Measurements from ENCODE around the gene LAMC2. TPM values are rescaled to one million over a fixed set of nuclear protein-coding genes. Genes with fewer than 3 reads are reported as not detected.

LAMC2 gene
- total RNA-seq, 1 experiment from 2014 or later: 884 TPM

GRCh38 chr1:183195142-183195574 lies 9.1 kb downstream of the LAMC2 start:
- H3K27ac Mint-ChIP-seq (ENCODE audit: low read depth, unreplicated experiment): peak overlapping the region; percentile 87
- no peak for TF ChIP-seq CTCF (IDR thresholded peaks at IDR 0.05; ENCODE audit: unreplicated experiment)
- POLR2A ChIA-PET: interaction anchor here (0.8 to 4.7 kb wide), 12 partner anchors 8 to 355 kb away, joined by 3 to 50 read pairs (median 4); partner anchors contain the start of gene LAMC2
- peaks cover 51% of the 10 kb centered on the region for H3K36me3 Mint-ChIP-seq (ENCODE audit: insufficient read depth, unreplicated experiment)
- intact Hi-C loops (cut with micrococcal nuclease): no loop called here
- no peak overlapping the region for H3K4me3 Mint-ChIP-seq (ENCODE audit: unreplicated experiment)
- CTCF ChIA-PET: interaction anchor here (0.7 to 1.7 kb wide), 3 partner anchors 9 to 162 kb away, joined by 3 to 10 read pairs (median 4); partner anchors contain the start of gene LAMC2
- H3K27me3 Mint-ChIP-seq (ENCODE audit: insufficient read depth, unreplicated experiment): no peaks in the 10 kb centered on the region
- no TSS peak for BruUV-seq (replicated peaks)
- no peaks in the 10 kb centered on the region for H3K9me3 Mint-ChIP-seq (ENCODE audit: unreplicated experiment)
- H3K4me1 Mint-ChIP-seq (ENCODE audit: insufficient read depth, unreplicated experiment): peaks cover 56% of the 10 kb centered on the region
- peak; percentile 62 for DNase-seq (ENCODE audit: unreplicated experiment)

- POLR2A ChIA-PET: interaction anchor here (0.6 to 4.7 kb wide), 16 partner anchors 7 to 237 kb away, joined by 3 to 50 read pairs (median 4); partner anchors contain the start of gene LAMC2
- no peak for TF ChIP-seq CTCF (IDR thresholded peaks at IDR 0.05; ENCODE audit: unreplicated experiment)
- Mint-ChIP-seq H3K4me1 (ENCODE audit: insufficient read depth, unreplicated experiment) (peaks cover 53% of the 10 kb centered on the region), H3K4me3 (ENCODE audit: unreplicated experiment) (no peak overlapping the region), H3K36me3 (ENCODE audit: insufficient read depth, unreplicated experiment) (peaks cover 38% of the 10 kb centered on the region), H3K27me3 (ENCODE audit: insufficient read depth, unreplicated experiment) (no peaks in the 10 kb centered on the region), H3K27ac (ENCODE audit: low read depth, unreplicated experiment) (peak overlapping the region; percentile 85), H3K9me3 (ENCODE audit: unreplicated experiment) (no peaks in the 10 kb centered on the region)
- intact Hi-C loops (cut with micrococcal nuclease): loop anchor here (1.0 kb wide), 2 partner anchors 12 to 37 kb away; no protein-coding TSS in a partner anchor
- TSS peak; percentile 99 for BruUV-seq (replicated peaks)
- no peak for DNase-seq (ENCODE audit: unreplicated experiment)
- CTCF ChIA-PET: interaction anchor here (0.6 to 0.9 kb wide), 2 partner anchors 32 to 211 kb away, joined by 3 to 4 read pairs; no protein-coding TSS in a partner anchor
Observed at GRCh38 chr1:183197762-183198161, 11.7 kb downstream of the LAMC2 start.

GRCh38 chr1:183198463-183198862 lies 12.4 kb downstream of the LAMC2 start:
- no peak for TF ChIP-seq CTCF (IDR thresholded peaks at IDR 0.05; ENCODE audit: unreplicated experiment)
- ChIA-PET CTCF (interaction anchor here (0.7 to 0.9 kb wide), 3 partner anchors 10 to 57 kb away, joined by 3 to 4 read pairs (median 3); no protein-coding TSS in a partner anchor), POLR2A (interaction anchor here (0.6 to 4.7 kb wide), 15 partner anchors 10 to 238 kb away, joined by 3 to 50 read pairs (median 4); partner anchors contain the start of gene LAMC2)
- H3K4me1 Mint-ChIP-seq (ENCODE audit: insufficient read depth, unreplicated experiment): peaks cover 53% of the 10 kb centered on the region
- peak; percentile 90 for DNase-seq (ENCODE audit: unreplicated experiment)
- H3K36me3 Mint-ChIP-seq (ENCODE audit: insufficient read depth, unreplicated experiment): peaks cover 35% of the 10 kb centered on the region
- peak overlapping the region; percentile 85 for H3K27ac Mint-ChIP-seq (ENCODE audit: low read depth, unreplicated experiment)
- peak overlapping the region; percentile 25 for H3K4me3 Mint-ChIP-seq (ENCODE audit: unreplicated experiment)
- H3K27me3 Mint-ChIP-seq (ENCODE audit: insufficient read depth, unreplicated experiment): no peaks in the 10 kb centered on the region
- H3K9me3 Mint-ChIP-seq (ENCODE audit: unreplicated experiment): no peaks in the 10 kb centered on the region
- intact Hi-C loops (cut with micrococcal nuclease): loop anchor here (1.0 kb wide), 2 partner anchors 11 to 36 kb away; no protein-coding TSS in a partner anchor
- BruUV-seq (replicated peaks): no TSS peak

GRCh38 chr1:183199304-183199703 lies 13.2 kb downstream of the LAMC2 start:
- intact Hi-C loops (cut with micrococcal nuclease): no loop called here
- peak overlapping the region; percentile 85 for H3K27ac Mint-ChIP-seq (ENCODE audit: low read depth, unreplicated experiment)
- H3K27me3 Mint-ChIP-seq (ENCODE audit: insufficient read depth, unreplicated experiment): no peaks in the 10 kb centered on the region
- no peaks in the 10 kb centered on the region for H3K9me3 Mint-ChIP-seq (ENCODE audit: unreplicated experiment)
- POLR2A ChIA-PET: interaction anchor here (2.4 kb wide), 1 partner anchor 11 kb away, joined by 20 read pairs; no protein-coding TSS in a partner anchor
- no peak for DNase-seq (ENCODE audit: unreplicated experiment)
- TF ChIP-seq CTCF (IDR thresholded peaks at IDR 0.05; ENCODE audit: unreplicated experiment): no peak
- CTCF ChIA-PET: interaction anchor here (0.9 kb wide), 1 partner anchor 57 kb away, joined by 3 read pairs; no protein-coding TSS in a partner anchor
- peaks cover 34% of the 10 kb centered on the region for H3K36me3 Mint-ChIP-seq (ENCODE audit: insufficient read depth, unreplicated experiment)
- peaks cover 48% of the 10 kb centered on the region for H3K4me1 Mint-ChIP-seq (ENCODE audit: insufficient read depth, unreplicated experiment)
- H3K4me3 Mint-ChIP-seq (ENCODE audit: unreplicated experiment): no peak overlapping the region
- BruUV-seq (replicated peaks): no TSS peak

Measured in MCF 10A (cell line).